ENCODE results near the gene ARID1B.

- TF ChIP-seq, protein P1, sequence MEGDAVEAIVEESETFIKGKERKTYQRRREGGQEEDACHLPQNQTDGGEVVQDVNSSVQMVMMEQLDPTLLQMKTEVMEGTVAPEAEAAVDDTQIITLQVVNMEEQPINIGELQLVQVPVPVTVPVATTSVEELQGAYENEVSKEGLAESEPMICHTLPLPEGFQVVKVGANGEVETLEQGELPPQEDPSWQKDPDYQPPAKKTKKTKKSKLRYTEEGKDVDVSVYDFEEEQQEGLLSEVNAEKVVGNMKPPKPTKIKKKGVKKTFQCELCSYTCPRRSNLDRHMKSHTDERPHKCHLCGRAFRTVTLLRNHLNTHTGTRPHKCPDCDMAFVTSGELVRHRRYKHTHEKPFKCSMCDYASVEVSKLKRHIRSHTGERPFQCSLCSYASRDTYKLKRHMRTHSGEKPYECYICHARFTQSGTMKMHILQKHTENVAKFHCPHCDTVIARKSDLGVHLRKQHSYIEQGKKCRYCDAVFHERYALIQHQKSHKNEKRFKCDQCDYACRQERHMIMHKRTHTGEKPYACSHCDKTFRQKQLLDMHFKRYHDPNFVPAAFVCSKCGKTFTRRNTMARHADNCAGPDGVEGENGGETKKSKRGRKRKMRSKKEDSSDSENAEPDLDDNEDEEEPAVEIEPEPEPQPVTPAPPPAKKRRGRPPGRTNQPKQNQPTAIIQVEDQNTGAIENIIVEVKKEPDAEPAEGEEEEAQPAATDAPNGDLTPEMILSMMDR (IDR thresholded peaks at IDR 0.05): peak; percentile 91 to 94 (median 92)
- TF ChIP-seq POLR2A (IDR thresholded peaks at IDR 0.05): no peak
These were observed 407.2 kb downstream of the ARID1B start for GRCh38 chr6:157184202-157185015.
